ENCODE results near the gene SLFN12L. TPM values are rescaled to one million over a fixed set of nuclear protein-coding genes. Genes with fewer than 3 reads are reported as not detected.
A peak's percentile ranks its signal among the peaks of the same experiment; 100 is the strongest.
"Not testable (repeated sequence)": the region's sequence is repeated elsewhere in the genome, so short reads cannot be mapped to it uniquely, and the experiment has no call there.

The SLFN12L gene
- total RNA-seq, 1 donor from 2014 or later: not detected

DNA sequence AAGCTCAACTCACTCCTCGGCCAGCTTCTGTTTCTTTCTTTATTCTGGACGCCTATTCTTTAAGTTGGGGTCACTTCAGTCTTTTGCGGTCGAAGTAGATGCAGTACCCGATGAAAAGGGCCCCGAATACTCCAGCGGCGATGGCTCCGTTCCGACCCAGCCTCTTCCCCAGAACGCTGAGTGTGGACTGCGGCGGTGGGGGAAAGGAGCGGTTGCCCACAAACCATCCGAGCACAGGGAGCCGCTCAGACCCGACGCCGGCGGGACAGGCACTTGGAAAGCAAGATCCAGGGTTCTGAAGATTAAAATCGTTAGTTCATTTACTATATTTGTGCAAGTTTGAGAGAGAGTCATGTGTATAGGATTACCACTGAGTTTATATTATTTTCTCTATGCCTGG is 22.5 kb downstream of the SLFN12L start:
- Mint-ChIP-seq H3K27ac (ENCODE audit: unreplicated experiment) (no peak overlapping the region), H3K36me3 (ENCODE audit: low read depth) (peaks cover 4% of the 10 kb centered on the region), H3K9me3 (ENCODE audit: low read depth) (peaks cover 6% of the 10 kb centered on the region), H3K4me3 (ENCODE audit: unreplicated experiment) (no peak overlapping the region), H3K4me1 (ENCODE audit: low read depth) (no peaks in the 10 kb centered on the region), H3K27me3 (ENCODE audit: low read depth) (peaks cover 51% of the 10 kb centered on the region)
- no peak for DNase-seq (ENCODE audit: low spot score)
- TF ChIP-seq, protein P1, sequence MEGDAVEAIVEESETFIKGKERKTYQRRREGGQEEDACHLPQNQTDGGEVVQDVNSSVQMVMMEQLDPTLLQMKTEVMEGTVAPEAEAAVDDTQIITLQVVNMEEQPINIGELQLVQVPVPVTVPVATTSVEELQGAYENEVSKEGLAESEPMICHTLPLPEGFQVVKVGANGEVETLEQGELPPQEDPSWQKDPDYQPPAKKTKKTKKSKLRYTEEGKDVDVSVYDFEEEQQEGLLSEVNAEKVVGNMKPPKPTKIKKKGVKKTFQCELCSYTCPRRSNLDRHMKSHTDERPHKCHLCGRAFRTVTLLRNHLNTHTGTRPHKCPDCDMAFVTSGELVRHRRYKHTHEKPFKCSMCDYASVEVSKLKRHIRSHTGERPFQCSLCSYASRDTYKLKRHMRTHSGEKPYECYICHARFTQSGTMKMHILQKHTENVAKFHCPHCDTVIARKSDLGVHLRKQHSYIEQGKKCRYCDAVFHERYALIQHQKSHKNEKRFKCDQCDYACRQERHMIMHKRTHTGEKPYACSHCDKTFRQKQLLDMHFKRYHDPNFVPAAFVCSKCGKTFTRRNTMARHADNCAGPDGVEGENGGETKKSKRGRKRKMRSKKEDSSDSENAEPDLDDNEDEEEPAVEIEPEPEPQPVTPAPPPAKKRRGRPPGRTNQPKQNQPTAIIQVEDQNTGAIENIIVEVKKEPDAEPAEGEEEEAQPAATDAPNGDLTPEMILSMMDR (IDR thresholded peaks at IDR 0.05): no peak

DNA sequence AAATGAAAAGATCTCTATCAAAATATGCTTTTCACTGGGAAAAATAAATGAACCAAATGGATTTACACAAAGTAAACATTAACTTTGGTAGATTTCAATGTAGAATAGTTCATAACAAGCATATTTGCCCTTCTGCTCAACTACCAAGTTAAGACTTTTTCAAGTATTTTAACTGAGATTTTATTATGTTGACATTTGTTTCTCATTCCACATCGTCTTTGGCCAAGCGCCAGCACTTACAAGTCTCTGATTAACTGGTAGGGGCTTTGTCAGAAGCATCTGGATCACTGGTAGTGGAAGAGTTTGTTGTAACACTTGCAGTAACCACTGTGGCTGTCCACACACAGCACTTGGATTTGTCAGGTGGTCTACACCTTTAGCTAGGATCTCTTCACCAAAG is 22.9 kb downstream of the SLFN12L start:
- H3K4me1 Mint-ChIP-seq (ENCODE audit: low read depth): no peaks in the 10 kb centered on the region
- H3K27ac Mint-ChIP-seq (ENCODE audit: unreplicated experiment): no peak overlapping the region
- H3K4me3 Mint-ChIP-seq (ENCODE audit: unreplicated experiment): no peak overlapping the region
- DNase-seq (ENCODE audit: low spot score): no peak
- H3K9me3 Mint-ChIP-seq (ENCODE audit: low read depth): peaks cover 6% of the 10 kb centered on the region
- TF ChIP-seq, protein P1 (IDR thresholded peaks at IDR 0.05): no peak
- H3K27me3 Mint-ChIP-seq (ENCODE audit: low read depth): peaks cover 49% of the 10 kb centered on the region
- peaks cover 4% of the 10 kb centered on the region for H3K36me3 Mint-ChIP-seq (ENCODE audit: low read depth)

GRCh38 chr17:35510052-35510451 is 27.4 kb downstream of the SLFN12L start:
- TF ChIP-seq, protein P1 (IDR thresholded peaks at IDR 0.05): no peak
- H3K27me3 Mint-ChIP-seq (ENCODE audit: low read depth): peaks cover 31% of the 10 kb centered on the region
- H3K4me3 Mint-ChIP-seq (ENCODE audit: unreplicated experiment): no peak overlapping the region
- no peaks in the 10 kb centered on the region for H3K4me1 Mint-ChIP-seq (ENCODE audit: low read depth)
- H3K36me3 Mint-ChIP-seq (ENCODE audit: low read depth): no peaks in the 10 kb centered on the region
- DNase-seq (ENCODE audit: low spot score): no peak
- H3K9me3 Mint-ChIP-seq (ENCODE audit: low read depth): peaks cover 2% of the 10 kb centered on the region
- no peak overlapping the region for H3K27ac Mint-ChIP-seq (ENCODE audit: unreplicated experiment)

- not testable (repeated sequence) for H3K9me3 Mint-ChIP-seq (ENCODE audit: low read depth); H3K4me3 Mint-ChIP-seq (ENCODE audit: unreplicated experiment); H3K27ac Mint-ChIP-seq (ENCODE audit: unreplicated experiment); H3K36me3 Mint-ChIP-seq (ENCODE audit: low read depth); DNase-seq (ENCODE audit: low spot score); H3K4me1 Mint-ChIP-seq (ENCODE audit: low read depth)
- H3K27me3 Mint-ChIP-seq (ENCODE audit: low read depth): peaks cover 44% of the 10 kb centered on the region
Observed at GRCh38 chr17:35507714-35508113, 29.8 kb downstream of the SLFN12L start.

DNA sequence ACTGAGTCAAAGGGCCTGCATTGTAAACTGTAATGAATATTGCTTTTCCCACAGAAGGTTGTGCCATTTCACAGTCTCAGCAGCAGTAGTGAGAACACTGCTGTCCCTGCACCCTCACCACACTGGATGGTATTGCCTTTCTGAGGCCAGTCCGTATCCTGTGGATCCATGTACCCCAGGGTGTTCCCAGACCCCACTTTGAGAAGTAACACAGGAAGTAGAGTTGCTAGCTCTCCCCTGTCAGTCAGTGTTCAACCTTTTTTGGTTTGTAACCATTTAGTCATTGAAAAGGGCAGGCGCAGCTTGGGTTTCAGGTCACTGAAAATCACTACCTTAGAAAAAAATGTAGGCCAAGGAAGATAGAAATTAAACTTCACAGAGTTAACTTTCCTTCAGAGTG is 37.9 kb downstream of the SLFN12L start:
- Mint-ChIP-seq H3K4me3 (ENCODE audit: unreplicated experiment) (no peak overlapping the region), H3K27me3 (ENCODE audit: low read depth) (peaks cover 61% of the 10 kb centered on the region), H3K27ac (ENCODE audit: unreplicated experiment) (no peak overlapping the region), H3K36me3 (ENCODE audit: low read depth) (peaks cover 2% of the 10 kb centered on the region), H3K9me3 (ENCODE audit: low read depth) (no peaks in the 10 kb centered on the region), H3K4me1 (ENCODE audit: low read depth) (peaks cover 8% of the 10 kb centered on the region)
- TF ChIP-seq, protein P1 (IDR thresholded peaks at IDR 0.05): no peak
- DNase-seq (ENCODE audit: low spot score): no peak

DNA sequence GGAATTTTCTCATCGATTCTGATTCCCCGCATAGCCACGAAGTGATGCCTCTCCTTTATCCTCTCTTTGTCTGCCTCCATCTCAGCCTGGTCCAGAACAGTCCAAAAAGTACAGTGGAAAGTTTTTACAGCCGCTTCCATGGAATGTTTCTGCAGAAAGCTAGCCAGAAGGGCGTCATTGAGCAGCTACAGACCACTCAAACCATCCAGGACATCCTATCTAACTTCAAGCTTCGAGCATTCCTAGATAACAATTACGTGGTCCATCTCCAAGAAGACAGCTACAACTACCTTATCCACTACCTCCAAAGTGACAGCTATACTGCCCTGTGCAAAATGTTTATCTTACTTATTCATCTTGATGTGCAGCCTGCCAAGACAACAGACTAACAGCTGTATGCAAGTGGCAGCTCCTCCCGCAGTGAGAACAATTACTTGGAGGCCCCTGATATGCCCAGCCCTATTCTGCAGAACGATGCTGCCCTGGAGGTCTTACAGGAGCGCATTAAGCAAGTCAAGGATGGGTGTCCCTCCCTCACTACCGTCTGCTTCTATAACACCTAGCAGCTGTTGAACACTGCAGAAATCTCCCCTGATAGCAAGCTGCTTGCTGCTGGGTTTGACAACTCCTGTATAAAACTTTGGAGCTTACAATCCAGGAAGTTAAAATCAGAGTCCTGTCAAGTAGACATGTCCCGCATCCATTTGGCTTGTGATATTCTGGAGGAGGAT is 38.9 kb downstream of the SLFN12L start:
- Mint-ChIP-seq H3K27ac (ENCODE audit: unreplicated experiment) (no peak overlapping the region), H3K36me3 (ENCODE audit: low read depth) (peaks cover 2% of the 10 kb centered on the region), H3K4me3 (ENCODE audit: unreplicated experiment) (peak overlapping the region; percentile 5), H3K4me1 (ENCODE audit: low read depth) (peaks cover 8% of the 10 kb centered on the region), H3K9me3 (ENCODE audit: low read depth) (no peaks in the 10 kb centered on the region), H3K27me3 (ENCODE audit: low read depth) (peaks cover 58% of the 10 kb centered on the region)
- TF ChIP-seq, protein P1 (IDR thresholded peaks at IDR 0.05): no peak
- DNase-seq (ENCODE audit: low spot score): no peak

Data from chondrocyte (in vitro differentiated cells).